MCF 10A (cell line): ENCODE results near the gene TRPT1. TPM values are rescaled to one million over a fixed set of nuclear protein-coding genes. Genes with fewer than 3 reads are reported as not detected.
A peak's percentile ranks its signal among the peaks of the same experiment; 100 is the strongest.

Experiments used
- BruUV-seq: library from RNA; stranded (reverse); fragments of 400-500 nt; replicated peaks from 2 replicates; lab custom pipeline; 2021; lab: Mats Ljungman, UMichigan
- CTCF ChIA-PET: fragments of 300-600 bp; sonication (Branson Sonifier 250); formaldehyde crosslinking; extraction: SDS; loops from one replicate; lab custom pipeline; 2021; ENCODE audit warnings: antibody characterized with exemption, inconsistent platforms; lab: Yijun Ruan, JAX
- POLR2A ChIA-PET: fragments of 300-600, 350-650 bp; sonication (Branson Sonifier 250); formaldehyde crosslinking; extraction: SDS; loops from one replicate; lab custom pipeline; 2020; ENCODE audit warnings: antibody characterized with exemption, inconsistent platforms; lab: Yijun Ruan, JAX
- DNase-seq: peaks from one replicate; pipeline ENCODE4 v3.0.0-alpha.2; 2018; ENCODE audit not compliant: unreplicated experiment
- H3K27ac Mint-ChIP-seq: one replicate; pipeline ENCODE4 v1.8.0; 2022; ENCODE audit warnings: mild to moderate bottlenecking, low read depth, mixed read lengths; ENCODE audit not compliant: unreplicated experiment
- H3K27me3 Mint-ChIP-seq: one replicate; pipeline ENCODE4 v1.8.0; 2022; ENCODE audit warnings: mixed read lengths; ENCODE audit not compliant: insufficient read depth, unreplicated experiment
- H3K36me3 Mint-ChIP-seq: one replicate; pipeline ENCODE4 v1.8.0; 2022; ENCODE audit warnings: mild to moderate bottlenecking, moderate library complexity, mixed read lengths; ENCODE audit not compliant: insufficient read depth, unreplicated experiment
- H3K4me1 Mint-ChIP-seq: one replicate; pipeline ENCODE4 v1.8.0; 2022; ENCODE audit warnings: mixed read lengths; ENCODE audit not compliant: insufficient read depth, unreplicated experiment
- H3K4me3 Mint-ChIP-seq: one replicate; pipeline ENCODE4 v1.8.0; 2022; ENCODE audit warnings: mild to moderate bottlenecking, moderate library complexity, mixed read lengths; ENCODE audit not compliant: unreplicated experiment
- H3K9me3 Mint-ChIP-seq: one replicate; pipeline ENCODE4 v1.8.0; 2022; ENCODE audit warnings: mixed read lengths; ENCODE audit not compliant: unreplicated experiment
- CTCF ChIP-seq: fragments of 200-600 bp; IDR thresholded peaks from one replicate; pipeline ENCODE4 v1.8.0; 2022; ENCODE audit warnings: antibody characterized with exemption, mild to moderate bottlenecking; ENCODE audit not compliant: unreplicated experiment
- intact Hi-C: fragments of 100-400 bp; cut with micrococcal nuclease; formaldehyde crosslinking; loops from 2 replicates; pipeline ENCODE4 v1.14.1; 2022
- total RNA-seq: library from RNA; stranded (reverse); gene quantifications from 2 replicates; pipeline ENCODE4 v1.2.3, GENCODE V29; 2022

The TRPT1 gene
- total RNA-seq, 1 experiment from 2014 or later = 31.3 TPM

- no peak for DNase-seq
- Mint-ChIP-seq H3K4me1 (peaks cover 23% of the 10 kb centered on the region), H3K27ac (no peak overlapping the region), H3K27me3 (no peaks in the 10 kb centered on the region), H3K36me3 (peaks cover 43% of the 10 kb centered on the region), H3K4me3 (no peak overlapping the region), H3K9me3 (no peaks in the 10 kb centered on the region)
- no peak for TF ChIP-seq CTCF
- ChIA-PET POLR2A (interaction anchor here (1.9 to 10.8 kb wide), 3 partner anchors 10 to 31 kb away, joined by 8 to 122 read pairs (median 73); partner anchors contain the start of genes DNAJC4, NUDT22, PLCB3 and TRPT1), CTCF (interaction anchor here (1.4 kb wide), 1 partner anchor 12 kb away, joined by 5 read pairs; the partner anchor contains the start of gene PLCB3)
- intact Hi-C loops = no loop called here
- BruUV-seq = no TSS peak
Observed at GRCh38 chr11:64238999-64239398, 13.0 kb upstream of the TRPT1 start.

GRCh38 chr11:64238076-64238475 lies 12.1 kb upstream of the TRPT1 start:
- no peak for TF ChIP-seq CTCF
- intact Hi-C loops = no loop called here
- Mint-ChIP-seq H3K4me3 (no peak overlapping the region), H3K9me3 (no peaks in the 10 kb centered on the region), H3K4me1 (peaks cover 15% of the 10 kb centered on the region), H3K27me3 (no peaks in the 10 kb centered on the region), H3K36me3 (peaks cover 41% of the 10 kb centered on the region), H3K27ac (no peak overlapping the region)
- ChIA-PET CTCF (interaction anchor here (1.4 to 1.8 kb wide), 2 partner anchors 13 to 33 kb away, joined by 5 to 6 read pairs; partner anchors contain the start of gene PLCB3), POLR2A (interaction anchor here (0.7 to 10.8 kb wide), 3 partner anchors 9 to 32 kb away, joined by 3 to 122 read pairs (median 73); partner anchors contain the start of genes DNAJC4, NUDT22, PPP1R14B and TRPT1)
- DNase-seq = no peak
- no TSS peak for BruUV-seq

GRCh38 chr11:64237484-64237951 lies 11.5 kb upstream of the TRPT1 start:
- no peak for DNase-seq
- H3K4me1 Mint-ChIP-seq = peaks cover 17% of the 10 kb centered on the region
- no peaks in the 10 kb centered on the region for H3K27me3 Mint-ChIP-seq
- H3K27ac Mint-ChIP-seq = peak overlapping the region; percentile 58
- intact Hi-C loops = no loop called here
- CTCF ChIA-PET = interaction anchor here (0.5 to 1.8 kb wide), 3 partner anchors 12 to 33 kb away, joined by 3 to 6 read pairs (median 3); no protein-coding TSS in a partner anchor
- TF ChIP-seq CTCF = no peak
- H3K4me3 Mint-ChIP-seq = no peak overlapping the region
- no peaks in the 10 kb centered on the region for H3K9me3 Mint-ChIP-seq
- BruUV-seq = no TSS peak
- peaks cover 36% of the 10 kb centered on the region for H3K36me3 Mint-ChIP-seq
- POLR2A ChIA-PET = no interaction called here

- ChIA-PET POLR2A (interaction anchor here (0.6 to 1.7 kb wide), 7 partner anchors 9 to 554 kb away, joined by 3 to 5 read pairs (median 4); partner anchors contain the start of genes NUDT22, RTN3 and TRPT1), CTCF (interaction anchor here (0.5 to 1.6 kb wide), 6 partner anchors 10 to 108 kb away, joined by 3 to 5 read pairs (median 3); partner anchors contain the start of gene TRMT112)
- Mint-ChIP-seq H3K4me1 (peaks cover 26% of the 10 kb centered on the region), H3K27ac (no peak overlapping the region), H3K9me3 (no peaks in the 10 kb centered on the region), H3K4me3 (peak overlapping the region; percentile 73), H3K27me3 (no peaks in the 10 kb centered on the region), H3K36me3 (peaks cover 35% of the 10 kb centered on the region)
- intact Hi-C loops = no loop called here
- no peak for TF ChIP-seq CTCF
- no TSS peak for BruUV-seq
- DNase-seq = no peak
Observed at GRCh38 chr11:64235437-64236161, 9.6 kb upstream of the TRPT1 start.
